ENCODE measurements around the gene RPS10.
A peak's percentile ranks its signal among the peaks of the same experiment; 100 is the strongest.
"Not testable (repeated sequence)": the region's sequence is repeated elsewhere in the genome, so short reads cannot be mapped to it uniquely, and the experiment has no call there.

The RPS10 gene

GRCh38 chr6:34424200-34425131 lies 1.4 kb downstream of the RPS10 start:
- Mint-ChIP-seq H3K27me3 (no peaks in the 10 kb centered on the region), H3K27ac (peak overlapping the region; percentile 100), H3K4me1 (peaks cover 51% of the 10 kb centered on the region), H3K4me3 (peak overlapping the region; percentile 99 to 100), H3K9me3 (no peaks in the 10 kb centered on the region)
- DNase-seq (no peak), ATAC-seq (no peak)

- Mint-ChIP-seq H3K4me3 (peak overlapping the region in 1 of 2 donors; percentile 99), H3K9me3 (no peaks in the 10 kb centered on the region)
These were observed 2.6 kb downstream of the RPS10 start for GRCh38 chr6:34423254-34423653.

GRCh38 chr6:34418367-34418766 lies 7.5 kb downstream of the RPS10 start:
- DNase-seq = no peak
- H3K27me3 Mint-ChIP-seq = no peaks in the 10 kb centered on the region
- H3K9me3 Mint-ChIP-seq = no peaks in the 10 kb centered on the region
- H3K4me1 Mint-ChIP-seq = peaks cover 40% of the 10 kb centered on the region
- no peak for ATAC-seq
- H3K27ac Mint-ChIP-seq = no peak overlapping the region
- no peak overlapping the region for H3K4me3 Mint-ChIP-seq

More at GRCh38 chr6:34423254-34423653, 2.6 kb downstream of the RPS10 start:
- Mint-ChIP-seq H3K4me1 (peaks cover 57% of the 10 kb centered on the region), H3K27me3 (no peaks in the 10 kb centered on the region), H3K27ac (peak overlapping the region in 1 of 2 donors; percentile 69)
- no peak for ATAC-seq
- no peak for DNase-seq

GRCh38 chr6:34416877-34417371 lies 8.9 kb downstream of the RPS10 start:
- Mint-ChIP-seq H3K27ac (no peak overlapping the region), H3K27me3 (no peaks in the 10 kb centered on the region), H3K4me3 (no peak overlapping the region), H3K9me3 (no peaks in the 10 kb centered on the region), H3K4me1 (peaks cover 33% of the 10 kb centered on the region)
- ATAC-seq (no peak), DNase-seq (no peak)

GRCh38 chr6:34414999-34415858 lies 10.6 kb downstream of the RPS10 start:
- no peaks in the 10 kb centered on the region for H3K27me3 Mint-ChIP-seq
- DNase-seq (peak in 1 of 2 donors; percentile 25), ATAC-seq (peak; percentile 83)
- H3K27ac Mint-ChIP-seq = peak overlapping the region in 1 of 2 donors; percentile 78
- H3K4me3 Mint-ChIP-seq = no peak overlapping the region
- H3K4me1 Mint-ChIP-seq = peaks cover 16% of the 10 kb centered on the region
- no peaks in the 10 kb centered on the region for H3K9me3 Mint-ChIP-seq

- H3K27me3 Mint-ChIP-seq = no peaks in the 10 kb centered on the region
- ATAC-seq (peak; percentile 58), DNase-seq (no peak)
- peak overlapping the region in 1 of 2 donors; percentile 29 for H3K27ac Mint-ChIP-seq
- no peaks in the 10 kb centered on the region for H3K9me3 Mint-ChIP-seq
- H3K4me1 Mint-ChIP-seq = peaks cover 6% of the 10 kb centered on the region
- H3K4me3 Mint-ChIP-seq = no peak overlapping the region
These were observed 13.1 kb downstream of the RPS10 start for GRCh38 chr6:34412643-34413214.

- Mint-ChIP-seq H3K27ac (no peak overlapping the region), H3K27me3 (no peaks in the 10 kb centered on the region), H3K4me3 (no peak overlapping the region), H3K9me3 (no peaks in the 10 kb centered on the region), H3K4me1 (peaks cover 3% of the 10 kb centered on the region)
- no peak for ATAC-seq
- no peak for DNase-seq
These were observed 13.9 kb downstream of the RPS10 start for GRCh38 chr6:34412016-34412415.

GRCh38 chr6:34407915-34408314 lies 18.0 kb downstream of the RPS10 start:
- not testable (repeated sequence) for H3K4me1 Mint-ChIP-seq, H3K27ac Mint-ChIP-seq, H3K9me3 Mint-ChIP-seq, H3K4me3 Mint-ChIP-seq, DNase-seq, H3K27me3 Mint-ChIP-seq, ATAC-seq

- ATAC-seq = no peak
- Mint-ChIP-seq H3K4me3 (no peak overlapping the region), H3K27me3 (no peaks in the 10 kb centered on the region), H3K27ac (no peak overlapping the region), H3K9me3 (no peaks in the 10 kb centered on the region), H3K4me1 (peaks cover 14% of the 10 kb centered on the region)
- DNase-seq = no peak
These were observed 29.4 kb downstream of the RPS10 start for GRCh38 chr6:34396518-34396917.

- ATAC-seq (no peak), DNase-seq (no peak)
- H3K4me3 Mint-ChIP-seq = peak overlapping the region; percentile 62
- no peaks in the 10 kb centered on the region for H3K27me3 Mint-ChIP-seq
- peak overlapping the region in 1 of 2 donors; percentile 48 for H3K27ac Mint-ChIP-seq
- H3K9me3 Mint-ChIP-seq = no peaks in the 10 kb centered on the region
- H3K4me1 Mint-ChIP-seq = peaks cover 21% of the 10 kb centered on the region
These were observed 31.9 kb downstream of the RPS10 start for GRCh38 chr6:34393966-34394305.

GRCh38 chr6:34393191-34393965 lies 32.5 kb downstream of the RPS10 start:
- Mint-ChIP-seq H3K9me3 (no peaks in the 10 kb centered on the region), H3K27me3 (no peaks in the 10 kb centered on the region), H3K4me3 (peak overlapping the region; percentile 62), H3K27ac (peak overlapping the region; percentile 25 to 99), H3K4me1 (peaks cover 23% of the 10 kb centered on the region)
- ATAC-seq (no peak), DNase-seq (no peak)

- Mint-ChIP-seq H3K4me1 (peaks cover 23% of the 10 kb centered on the region), H3K4me3 (peak within 1 kb of the TSS; percentile 62), H3K27ac (peak within 1 kb of the TSS; percentile 90 to 99), H3K9me3 (no peaks in the 10 kb centered on the region), H3K27me3 (no peaks in the 10 kb centered on the region)
- ATAC-seq = peak; percentile 93
- peak; percentile 96 to 98 for DNase-seq
These were observed 33.2 kb downstream of the RPS10 start, which contains the start of gene NUDT3 for GRCh38 chr6:34392497-34393190. TSS of gene NUDT3 (minus strand) at chr6:34392669. CDS start at chr6:34392362, 307 bp downstream.

- Mint-ChIP-seq H3K4me1 (peaks cover 23% of the 10 kb centered on the region), H3K9me3 (no peaks in the 10 kb centered on the region), H3K27me3 (no peaks in the 10 kb centered on the region), H3K4me3 (no peak overlapping the region), H3K27ac (no peak overlapping the region)
- DNase-seq (peak; percentile 60 to 64), ATAC-seq (peak; percentile 60)
These were observed 33.9 kb downstream of the RPS10 start for GRCh38 chr6:34391786-34392496.

GRCh38 chr6:34391473-34391785 lies 34.4 kb downstream of the RPS10 start:
- Mint-ChIP-seq H3K27me3 (no peaks in the 10 kb centered on the region), H3K4me1 (peaks cover 23% of the 10 kb centered on the region), H3K9me3 (no peaks in the 10 kb centered on the region), H3K27ac (no peak overlapping the region), H3K4me3 (no peak overlapping the region)
- ATAC-seq (no peak), DNase-seq (no peak)

All from stimulated activated naive CD8-positive, alpha-beta T cell treated with anti-CD3 and anti-CD28 coated beads, Interleukin-15, amount 100 ng/mL, for 72 hours (primary cell).